HCT116 (cell line): ENCODE results near the gene MYOF. TPM values are rescaled to one million over a fixed set of nuclear protein-coding genes. Genes with fewer than 3 reads are reported as not detected.

ENCODE experiments used
- ATAC-seq: fragments of 200-7000 bp; cut with Tn5 transposase; 2 replicates; pipeline ENCODE4 v1.9.1; 2020; ENCODE audit warnings: mild to moderate bottlenecking, moderate library complexity
- BruUV-seq: library from RNA; stranded (reverse); fragments of 400-500 nt; replicated peaks from 2 replicates; lab custom pipeline; 2021; lab: Mats Ljungman, UMichigan
- CTCF ChIA-PET: fragments of 300-600 bp; sonication (Branson Sonifier 250); formaldehyde crosslinking; loops from one replicate; lab custom pipeline; 2021; ENCODE audit warnings: antibody characterized with exemption; lab: Charles Lee
- POLR2A ChIA-PET: fragments of 300-600, 350-600 bp; sonication (Branson Sonifier 250); formaldehyde crosslinking; loops from one replicate; lab custom pipeline; 2021; ENCODE audit warnings: antibody characterized with exemption; lab: Charles Lee
- RAD21 ChIA-PET, 2 experiments: fragments of 300-600 bp; sonication (Branson Sonifier 250); formaldehyde crosslinking; loops; one replicate each; lab custom pipeline; 2023; ENCODE audit warnings: low total read pairs in 2 of 2; ENCODE audit not compliant: uncharacterized antibody in 2 of 2, unreplicated experiment in 2 of 2, low non-redundant PET in 1 of 2; lab: Charles Lee
- DNase-seq: peaks from one replicate; pipeline ENCODE4 v3.0.0-alpha.2; 2010; ENCODE audit warnings: low read depth, low spot score
- H2AFZ ChIP-seq: fragments of 200-600 bp; shearing (Covaris generic), sonication (generic); 2 replicates; pipeline ENCODE4 v1.6.1; 2017; ENCODE audit warnings: low read depth, mixed run types, mixed read lengths, antibody characterized with exemption, low read length; ENCODE audit not compliant: poor library complexity, severe bottlenecking
- H3K27ac ChIP-seq: 2 replicates; pipeline ENCODE4 v1.5.1; 2012; ENCODE audit warnings: low read depth, low read length
- H3K27me3 ChIP-seq: fragments of 200-600 bp; sonication (generic); 2 replicates; pipeline ENCODE4 v1.6.1; 2016; ENCODE audit warnings: mixed run types, low read length, mixed read lengths; ENCODE audit not compliant: insufficient read depth
- H3K36me3 ChIP-seq, 2 experiments: fragments of 200-500 bp in 1 of 2; fragments of 200-600 bp in 1 of 2; sonication (Bioruptor generic) in 1 of 2; sonication (generic) in 1 of 2; 2 replicates each; pipeline versions ENCODE4 v1.5.1 to v1.6.1; 2014 to 2016; ENCODE audit warnings: low read length in 2 of 2, inconsistent platforms in 1 of 2, mixed read lengths in 1 of 2, mixed run types in 1 of 2; ENCODE audit not compliant: insufficient read depth in 2 of 2, control insufficient read depth in 1 of 2
- H3K4me1 ChIP-seq, 2 experiments: fragments of 200-600 bp in 1 of 2; sonication (generic) in 1 of 2; 2 replicates each; pipeline versions ENCODE4 v1.5.1 to v1.6.1; 2012 to 2017; ENCODE audit warnings: low read length in 2 of 2, inconsistent platforms in 1 of 2, mild to moderate bottlenecking in 1 of 2, mixed read lengths in 1 of 2, mixed run types in 1 of 2, moderate library complexity in 1 of 2; ENCODE audit not compliant: insufficient read depth in 2 of 2, control insufficient read depth in 1 of 2
- H3K4me2 ChIP-seq: fragments of 200-600 bp; sonication (generic); 2 replicates; pipeline ENCODE4 v1.6.1; 2017; ENCODE audit warnings: mixed run types, low read length, mixed read lengths
- H3K4me3 ChIP-seq, 2 experiments: fragments of 200-600 bp in 1 of 2; sonication (generic) in 1 of 2; replicated peaks in 1 of 2; 2 replicates each; pipeline ENCODE4 v1.5.1; 2011 to 2016; ENCODE audit warnings: low read length in 2 of 2, control low read depth in 1 of 2, low read depth in 1 of 2, mild to moderate bottlenecking in 1 of 2, mixed read lengths in 1 of 2, mixed run types in 1 of 2
- H3K79me2 ChIP-seq: fragments of 200-600 bp; sonication (generic); 2 replicates; pipeline ENCODE4 v1.6.1; 2017; ENCODE audit warnings: mild to moderate bottlenecking, mixed run types, low read length, moderate library complexity, mixed read lengths; ENCODE audit not compliant: insufficient read depth
- H3K9ac ChIP-seq: fragments of 200-600 bp; sonication (generic); 2 replicates; pipeline ENCODE4 v1.6.1; 2016; ENCODE audit warnings: low read length, mixed read lengths
- H3K9me2 ChIP-seq: fragments of 200-600 bp; sonication (generic), shearing (Covaris generic); 2 replicates; pipeline ENCODE4 v1.6.1; 2017; ENCODE audit warnings: mixed run types, mild to moderate bottlenecking, moderate library complexity; ENCODE audit not compliant: insufficient read depth
- H3K9me3 ChIP-seq, 2 experiments: fragments of 200-500 bp in 1 of 2; fragments of 200-600 bp in 1 of 2; sonication (Bioruptor generic) in 1 of 2; sonication (generic) in 1 of 2; 2 replicates each; pipeline ENCODE4 v1.6.1; 2014 to 2017; ENCODE audit warnings: low read length in 2 of 2, mixed read lengths in 2 of 2, inconsistent platforms in 1 of 2, low read depth in 1 of 2, mild to moderate bottlenecking in 1 of 2, mixed run types in 1 of 2, moderate library complexity in 1 of 2; ENCODE audit not compliant: control insufficient read depth in 1 of 2, insufficient read depth in 1 of 2
- H4K20me1 ChIP-seq: fragments of 200-600 bp; sonication (generic), shearing (Covaris generic); 2 replicates; pipeline ENCODE4 v1.6.1; 2017; ENCODE audit warnings: mixed run types, mild to moderate bottlenecking, moderate library complexity; ENCODE audit not compliant: insufficient read depth
- CEBPB ChIP-seq: IDR thresholded peaks from 2 replicates; pipeline ENCODE4 v1.6.1; 2012; ENCODE audit warnings: low read depth
- CTCF ChIP-seq, 3 experiments: fragments of 200-600 bp in 1 of 3; sonication (generic) in 1 of 3; IDR thresholded peaks in 2 of 3; conservative IDR thresholded peaks in 1 of 3; 2 replicates each; pipeline ENCODE4 v1.5.1; 2012 to 2017; ENCODE audit warnings: low read depth in 2 of 3, low read length in 2 of 3, antibody characterized with exemption in 1 of 3, borderline replicate concordance in 1 of 3, control low read depth in 1 of 3, mild to moderate bottlenecking in 1 of 3, mixed read lengths in 1 of 3, mixed run types in 1 of 3, moderate library complexity in 1 of 3; ENCODE audit not compliant: insufficient read depth in 1 of 3
- ELF1 ChIP-seq: IDR thresholded peaks from 2 replicates; pipeline ENCODE4 v1.6.1; 2012; ENCODE audit warnings: low read depth, borderline replicate concordance
- POLR2AphosphoS5 ChIP-seq: IDR thresholded peaks from 2 replicates; pipeline ENCODE4 v1.6.1; 2011; ENCODE audit warnings: mild to moderate bottlenecking, low read depth, low read length, moderate library complexity
- REST ChIP-seq: IDR thresholded peaks from 2 replicates; pipeline ENCODE4 v1.6.1; 2012; ENCODE audit warnings: low read depth
- SIN3A ChIP-seq: IDR thresholded peaks from 2 replicates; pipeline ENCODE4 v1.6.1; 2012; ENCODE audit warnings: low read depth
- SP1 ChIP-seq: IDR thresholded peaks from 2 replicates; pipeline ENCODE4 v1.6.1; 2012; ENCODE audit warnings: low read depth
- ZNF274 ChIP-seq: fragments of 200-500 bp; sonication (Bioruptor generic); IDR thresholded peaks from 2 replicates; pipeline ENCODE4 v1.6.1; 2014; ENCODE audit warnings: mild to moderate bottlenecking, low read depth, low read length, inconsistent platforms
- intact Hi-C: fragments of 100-400 bp; cut with micrococcal nuclease; formaldehyde crosslinking; loops from 2 replicates; pipeline ENCODE4 v1.10.0; 2022
- total RNA-seq: library from RNA; stranded (reverse); gene quantifications from one replicate; pipeline ENCODE4 v1.2.1, GENCODE V29; 2021; ENCODE audit not compliant: unreplicated experiment
- TF ChIP-seq, protein P1 (sequence below): IDR thresholded peaks from 2 replicates; pipeline ENCODE4 v1.6.1; 2012

MYOF gene
- total RNA-seq, 1 experiment from 2014 or later: 250 TPM

GRCh38 chr10:93281367-93281720 is 200.8 kb downstream of the MYOF start:
- POLR2A ChIA-PET: interaction anchor here (0.6 kb wide), 1 partner anchor 56 kb away, joined by 4 read pairs; no protein-coding TSS in a partner anchor
- no TSS peak for BruUV-seq
- no peaks in the 10 kb centered on the region for H3K36me3 ChIP-seq
- RAD21 ChIA-PET: no interaction called here
- no peak overlapping the region for H3K4me3 ChIP-seq
- TF ChIP-seq, protein P1, sequence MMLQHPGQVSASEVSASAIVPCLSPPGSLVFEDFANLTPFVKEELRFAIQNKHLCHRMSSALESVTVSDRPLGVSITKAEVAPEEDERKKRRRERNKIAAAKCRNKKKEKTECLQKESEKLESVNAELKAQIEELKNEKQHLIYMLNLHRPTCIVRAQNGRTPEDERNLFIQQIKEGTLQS: no peak
- no peak for TF ChIP-seq CTCF (IDR thresholded peaks at IDR 0.05 in 2 of 3, conservative IDR thresholded peaks at IDR 0.05 in 1 of 3; ENCODE audit: borderline replicate concordance in 1 of 3, insufficient read depth in 1 of 3, low read depth in 2 of 3, low read length in 2 of 3)
- no peak for TF ChIP-seq CEBPB
- no peaks in the 10 kb centered on the region for H3K9me2 ChIP-seq
- H3K27me3 ChIP-seq: no peaks in the 10 kb centered on the region
- CTCF ChIA-PET: no interaction called here
- no peaks in the 10 kb centered on the region for H4K20me1 ChIP-seq
- intact Hi-C loops: no loop called here
- no peaks in the 10 kb centered on the region; a peak in 1 of 4 replicates for H3K4me1 ChIP-seq
- H3K9ac ChIP-seq: no peak overlapping the region
- H3K27ac ChIP-seq: no peak overlapping the region
- H2AFZ ChIP-seq: no peak overlapping the region
- H3K9me3 ChIP-seq: no peaks in the 10 kb centered on the region
- no peak overlapping the region for H3K4me2 ChIP-seq
- H3K79me2 ChIP-seq: no peaks in the 10 kb centered on the region
- ATAC-seq (no peak), DNase-seq (no peak)

GRCh38 chr10:93280699-93281366 is 201.3 kb downstream of the MYOF start:
- no peak overlapping the region for H3K27ac ChIP-seq
- no peaks in the 10 kb centered on the region; a peak in 1 of 4 replicates for H3K4me1 ChIP-seq
- RAD21 ChIA-PET: no interaction called here
- H3K27me3 ChIP-seq: no peaks in the 10 kb centered on the region
- H3K9me2 ChIP-seq: no peaks in the 10 kb centered on the region
- no peaks in the 10 kb centered on the region for H3K79me2 ChIP-seq
- no peak for TF ChIP-seq ELF1
- TF ChIP-seq ZNF274: no peak
- TF ChIP-seq CEBPB: no peak
- no peak for TF ChIP-seq POLR2AphosphoS5
- no peak for TF ChIP-seq SIN3A
- TF ChIP-seq, protein P1: no peak
- no peak for TF ChIP-seq REST
- TF ChIP-seq SP1: no peak
- TF ChIP-seq, all 23 proteins: peak for 0
- Histone ChIP-seq H3K4me2 (no peak overlapping the region), H3K9ac (no peak overlapping the region), H3K4me3 (no peak overlapping the region), H3K9me3 (no peaks in the 10 kb centered on the region), H2AFZ (no peak overlapping the region), H3K36me3 (no peaks in the 10 kb centered on the region), H4K20me1 (no peaks in the 10 kb centered on the region)
- intact Hi-C loops: no loop called here
- no peak for DNase-seq
- CTCF ChIA-PET: no interaction called here
- no peak for ATAC-seq
- POLR2A ChIA-PET: no interaction called here
- no TSS peak for BruUV-seq
